Activated CD4-positive, alpha-beta T cell treated with anti-CD3 and anti-CD28 coated beads for 4 hours (primary cell): ENCODE data around the gene FIGLA.

ENCODE experiments used
- DNase-seq, 2 donors: peaks; one replicate each; pipeline ENCODE4 v3.0.0-alpha.2; 2020

Gene FIGLA, protein sequence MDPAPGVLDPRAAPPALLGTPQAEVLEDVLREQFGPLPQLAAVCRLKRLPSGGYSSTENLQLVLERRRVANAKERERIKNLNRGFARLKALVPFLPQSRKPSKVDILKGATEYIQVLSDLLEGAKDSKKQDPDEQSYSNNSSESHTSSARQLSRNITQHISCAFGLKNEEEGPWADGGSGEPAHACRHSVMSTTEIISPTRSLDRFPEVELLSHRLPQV

GRCh38 chr2:70790136-70790828 lies at the start of gene FIGLA:
Gene FIGLA, minus strand, starts transcription at chr2:70790643. Its CDS starts 5 bp downstream, at chr2:70790638.
- DNase-seq = no peak

DNA sequence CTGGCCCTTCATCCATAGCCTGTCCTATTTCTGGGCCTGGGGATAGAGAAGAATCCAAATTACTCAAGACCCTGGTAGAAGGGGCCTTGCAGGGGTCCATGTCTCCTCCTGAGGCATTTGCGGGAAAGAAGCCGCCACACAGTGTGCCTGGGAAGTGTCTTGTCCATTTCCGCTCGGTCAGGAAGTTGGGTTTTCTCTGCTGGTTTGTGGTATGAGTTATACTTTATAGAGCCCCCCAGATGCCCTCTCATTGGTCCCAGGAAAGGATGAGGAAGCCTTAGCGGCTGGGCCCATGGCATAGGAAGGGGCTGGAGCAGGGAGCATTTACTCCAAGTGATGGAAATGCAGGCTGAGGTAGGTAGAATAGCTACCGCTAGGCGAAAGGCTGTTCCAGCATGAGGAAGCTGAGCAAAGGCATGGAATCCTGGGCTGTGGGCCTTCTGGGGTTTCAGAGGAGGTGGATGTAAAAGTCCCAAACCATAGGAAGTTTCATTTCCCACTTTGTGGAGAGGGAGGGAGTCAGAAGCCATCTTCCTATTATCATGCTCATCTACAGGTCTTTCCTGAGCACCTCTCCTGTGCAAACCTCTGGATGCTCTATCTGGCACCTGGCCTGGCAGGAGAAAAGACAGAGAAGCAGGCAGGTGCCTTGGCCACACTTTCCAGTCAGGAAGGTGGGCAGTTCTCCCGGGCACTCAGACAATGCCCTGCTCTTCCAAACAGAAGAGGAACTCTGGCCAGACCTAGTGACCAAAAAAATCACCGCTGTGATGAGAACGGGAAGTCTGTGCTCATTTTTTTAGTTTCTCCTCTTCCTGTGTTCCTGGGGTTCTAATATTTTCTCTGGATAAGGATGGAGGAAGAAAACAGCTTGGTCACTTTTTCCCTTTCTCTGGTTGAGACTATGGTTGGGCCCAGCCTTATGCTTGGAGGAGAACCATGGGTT lies 47.8 kb upstream of the FIGLA start:
- DNase-seq = no peak

- DNase-seq = no peak
Measured at GRCh38 chr2:70835643-70836042, 45.2 kb upstream of the FIGLA start, which contains the start of gene CD207. Gene CD207, minus strand, starts transcription at chr2:70835816. Its CDS starts 40 bp downstream, at chr2:70835776.

GRCh38 chr2:70834881-70835280 lies 44.4 kb upstream of the FIGLA start:
- DNase-seq = no peak

DNA sequence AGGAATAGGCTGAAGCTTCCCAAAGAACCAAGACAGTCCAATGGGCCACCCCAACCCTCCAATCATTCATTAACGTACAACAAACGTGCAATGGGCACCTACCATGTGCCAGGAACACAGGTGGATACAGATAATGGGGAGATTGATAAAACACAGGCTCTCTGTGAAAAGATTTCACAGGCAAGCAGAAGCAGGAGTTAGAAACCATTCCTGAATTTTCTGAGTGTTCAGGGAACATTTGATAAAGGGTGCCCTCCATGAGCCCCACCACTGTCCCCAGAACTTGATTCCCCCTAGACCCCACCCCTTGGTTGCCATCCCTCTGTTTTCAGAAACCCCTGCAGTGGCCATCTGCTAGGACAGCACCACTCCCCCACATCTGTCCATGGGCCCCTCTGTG lies 43.7 kb upstream of the FIGLA start:
- DNase-seq = no peak

DNA sequence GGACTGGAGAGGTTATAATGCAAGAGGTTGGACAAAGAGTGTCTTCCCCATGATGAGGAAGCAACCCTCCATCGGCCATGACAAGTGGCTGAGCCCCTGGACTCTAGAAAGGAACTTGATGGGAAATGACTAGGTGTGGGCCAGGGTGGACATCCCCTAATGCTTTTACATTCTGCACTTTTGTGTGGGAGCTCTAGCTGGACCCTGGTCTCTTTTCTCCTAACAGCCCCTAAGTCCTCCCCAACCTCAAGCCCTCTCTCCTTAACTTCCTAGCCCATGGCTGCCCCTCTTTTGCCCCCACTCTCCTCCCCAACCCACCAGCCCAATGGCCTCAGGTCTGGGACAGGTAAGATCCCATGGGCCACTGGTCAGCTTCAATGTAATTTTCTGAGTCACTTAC lies 42.8 kb upstream of the FIGLA start:
- no peak for DNase-seq

DNA sequence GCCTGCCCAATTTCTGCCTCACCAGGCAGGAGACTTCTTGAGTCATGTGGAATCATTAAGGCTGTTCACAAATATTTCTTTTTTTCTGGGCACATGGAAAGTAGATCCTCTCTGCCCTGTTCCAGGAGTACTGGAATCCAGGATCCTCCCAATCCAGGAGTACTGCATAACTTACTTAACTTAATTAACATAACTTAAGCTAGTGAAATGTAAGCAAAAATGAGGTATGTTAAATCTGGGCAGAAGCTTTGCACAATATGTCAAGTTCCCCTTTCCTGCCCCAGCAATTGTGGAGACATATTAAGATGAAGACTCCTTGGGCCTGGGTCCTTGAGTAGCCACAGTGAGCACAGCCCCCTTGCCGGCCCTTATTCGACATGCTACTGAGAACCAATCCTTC lies 41.9 kb upstream of the FIGLA start:
- no peak for DNase-seq

GRCh38 chr2:70831861-70832260 lies 41.4 kb upstream of the FIGLA start:
- DNase-seq = no peak

GRCh38 chr2:70830366-70830765 lies 39.9 kb upstream of the FIGLA start:
- no peak for DNase-seq

DNA sequence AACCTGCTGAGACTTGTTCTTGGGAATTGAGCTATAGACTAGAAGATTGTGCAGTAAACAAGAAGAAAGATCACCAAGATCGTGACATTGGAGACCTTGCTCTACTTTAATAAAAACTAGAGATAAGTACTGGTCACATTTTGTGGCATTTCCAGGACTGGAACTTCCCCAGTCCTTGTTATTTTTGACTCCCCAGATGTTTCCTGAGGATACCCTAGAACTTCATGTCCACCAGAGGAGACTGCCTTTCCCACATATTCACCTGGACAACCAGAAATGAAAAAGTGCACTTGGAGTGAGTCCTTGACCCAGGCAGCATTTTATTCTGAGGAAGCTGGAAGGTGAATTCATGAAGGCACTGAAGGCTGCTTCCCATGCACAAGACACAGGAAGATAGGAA lies 39.5 kb upstream of the FIGLA start:
- no peak for DNase-seq

DNA sequence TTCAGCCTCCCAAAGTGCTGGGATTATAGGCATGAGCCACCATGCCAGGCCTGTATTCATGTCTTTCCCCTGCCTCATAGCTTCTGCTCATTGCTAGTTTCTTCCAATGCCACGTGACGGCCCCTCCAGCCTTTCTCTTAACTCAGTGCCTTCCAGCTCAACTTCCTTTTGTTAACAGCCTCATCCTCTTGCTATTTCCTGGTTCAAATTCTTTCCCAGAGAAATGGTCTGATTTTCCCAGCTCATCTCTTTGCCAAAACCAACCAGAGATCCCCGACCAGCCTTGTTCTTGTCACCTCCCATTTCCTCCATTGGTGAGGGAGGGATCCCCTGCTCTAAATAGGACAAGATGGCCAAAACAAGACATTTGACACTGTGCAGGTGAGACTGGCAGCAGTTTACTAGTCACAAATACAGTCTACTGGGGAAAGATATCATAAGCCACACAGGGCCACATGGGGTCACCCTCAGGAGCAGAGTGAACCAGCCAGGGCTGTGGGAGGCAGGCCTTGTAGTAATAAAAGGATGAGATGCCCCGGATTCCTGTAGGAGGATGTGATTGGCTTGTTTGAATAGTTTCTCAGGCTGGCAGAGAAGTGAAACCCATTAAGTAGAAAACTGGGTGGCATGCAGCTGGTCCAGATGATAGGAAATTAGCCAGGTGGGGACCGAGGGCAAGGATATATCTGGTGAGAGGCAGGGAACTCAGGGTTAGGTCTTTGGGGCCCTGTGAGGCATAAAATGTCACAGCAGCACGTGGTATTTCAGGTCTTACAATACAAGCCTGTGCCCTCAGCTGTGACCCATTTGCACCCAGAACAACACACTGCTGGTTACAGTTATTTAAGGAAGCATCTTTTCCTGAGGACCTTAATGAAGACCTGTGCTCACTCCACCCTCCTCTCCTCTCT lies 38.7 kb upstream of the FIGLA start:
- DNase-seq = no peak

GRCh38 chr2:70828115-70828514 lies 37.7 kb upstream of the FIGLA start:
- no peak for DNase-seq

DNA sequence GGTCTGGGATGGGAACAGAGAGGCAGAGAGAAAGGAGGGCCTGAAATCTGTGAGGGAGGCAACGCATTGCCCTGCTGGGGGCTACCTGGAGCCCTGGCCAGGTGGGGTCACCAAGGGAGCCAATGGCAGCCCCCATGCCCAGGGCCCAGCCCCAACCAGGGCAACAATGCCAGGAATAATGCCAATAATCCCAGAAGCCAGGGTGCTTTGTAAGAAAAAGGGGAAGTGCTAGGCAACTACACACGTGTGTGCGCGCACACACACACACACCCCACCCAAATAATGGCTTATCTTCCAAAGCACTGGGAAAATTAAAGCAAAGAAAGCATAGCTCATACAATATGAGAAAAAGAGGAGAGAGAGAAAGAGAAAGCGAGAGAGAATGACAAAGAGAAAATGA lies 36.9 kb upstream of the FIGLA start:
- DNase-seq = no peak

DNA sequence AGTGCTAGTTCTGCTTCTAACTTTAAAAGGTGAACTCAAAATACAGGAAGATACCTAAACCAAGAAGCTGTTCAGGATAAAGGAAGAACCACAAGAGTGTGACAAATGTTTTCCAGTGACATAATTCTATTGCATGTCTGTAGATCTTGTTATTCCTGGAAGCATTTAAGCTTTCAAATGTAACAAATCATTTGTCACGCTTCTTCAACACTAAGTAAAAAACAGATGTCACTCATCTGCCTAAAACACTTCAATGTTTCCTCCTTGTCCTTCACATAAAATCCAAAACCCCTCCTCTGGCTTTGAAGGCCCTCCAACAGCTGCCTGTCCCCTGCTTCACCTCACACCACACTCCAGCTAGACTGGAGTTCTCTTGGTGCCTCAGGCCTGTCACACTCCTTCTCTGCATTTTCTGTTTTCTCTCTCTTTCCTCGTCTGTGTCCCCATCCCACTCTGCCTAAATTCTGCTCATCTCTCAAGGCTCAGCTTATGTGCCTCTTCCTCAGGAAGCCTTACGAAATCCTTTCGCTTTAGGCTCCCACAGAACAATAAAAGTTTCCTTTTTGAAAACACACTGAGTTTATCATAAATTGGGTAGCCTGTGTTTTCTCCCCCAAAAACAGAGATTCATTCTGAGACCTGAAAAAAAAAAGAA lies 36.4 kb upstream of the FIGLA start:
- DNase-seq = no peak

- no peak for DNase-seq
Measured at GRCh38 chr2:70823249-70823648, 32.8 kb upstream of the FIGLA start.

GRCh38 chr2:70822843-70823242 lies 32.4 kb upstream of the FIGLA start:
- no peak for DNase-seq

DNA sequence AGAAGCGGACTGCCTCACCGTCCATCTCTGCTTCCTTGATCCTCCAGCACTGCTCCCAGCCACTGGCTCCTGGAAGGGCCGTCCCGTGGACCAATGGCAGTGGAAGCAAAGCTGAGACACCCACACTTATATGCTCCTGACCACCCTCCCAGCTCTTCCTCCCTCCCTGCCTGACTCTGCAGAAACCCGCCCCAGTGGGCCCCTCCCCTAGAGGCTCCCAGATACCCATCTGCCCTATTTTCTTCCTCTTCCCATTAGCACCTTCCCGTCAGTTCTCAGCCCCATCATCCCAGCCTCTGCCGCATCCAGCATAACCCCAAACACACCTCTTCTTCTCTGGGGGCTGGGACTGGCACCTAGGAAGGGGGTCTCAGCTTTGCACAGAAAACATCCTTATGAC lies 30.1 kb upstream of the FIGLA start, which contains the start of gene CLEC4F:
Gene CLEC4F, minus strand, starts transcription at position 101 of the 400 bp plus-strand sequence. Its CDS starts 76 bp downstream, at position 25.
- no peak for DNase-seq

DNA sequence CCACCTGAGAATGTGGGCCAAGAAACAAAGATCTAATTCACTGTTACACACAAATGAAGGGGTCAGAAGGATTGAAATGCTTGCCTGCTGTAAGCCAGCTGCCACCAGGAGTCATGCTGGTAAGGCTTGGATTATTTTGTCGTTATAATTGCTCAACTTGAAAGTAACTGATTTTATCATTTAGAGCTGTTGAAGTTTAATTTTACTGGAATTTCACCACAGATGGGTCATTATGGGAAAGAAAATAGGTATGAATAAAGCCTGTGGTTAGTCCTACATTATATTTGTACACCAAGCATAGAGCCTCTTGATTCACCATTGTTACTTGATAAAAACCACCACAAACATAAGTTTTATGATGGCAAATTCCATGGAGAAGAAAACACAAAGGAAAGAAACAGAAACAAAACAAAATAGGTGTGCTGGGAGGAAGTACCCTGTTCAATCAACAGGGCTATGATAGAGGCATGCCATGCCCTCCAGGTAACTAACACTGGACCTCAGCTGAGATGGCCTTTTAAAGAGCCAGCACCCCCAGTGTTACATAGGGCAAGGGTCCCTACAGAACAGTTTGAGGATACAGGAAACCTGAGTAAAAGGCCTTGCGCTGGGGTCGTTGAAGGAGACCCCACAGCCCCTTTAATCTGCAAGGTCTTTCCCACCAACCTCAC lies 27.0 kb upstream of the FIGLA start:
- DNase-seq = no peak

- DNase-seq = no peak
Measured at GRCh38 chr2:70816726-70817125, 26.3 kb upstream of the FIGLA start.

- DNase-seq = no peak
Measured at GRCh38 chr2:70808983-70809958, 18.8 kb upstream of the FIGLA start.
